DMS53 treated with DMSO at 0.1 percent for 48 hours (cell line): Measurements from ENCODE around the gene PACRG.
A peak's percentile ranks its signal among the peaks of the same experiment; 100 is the strongest.
"Not testable (repeated sequence)": the region's sequence is repeated elsewhere in the genome, so short reads cannot be mapped to it uniquely, and the experiment has no call there.

Source experiments
- DNase-seq: peaks from one replicate; lab custom pipeline; 2025; ENCODE audit not compliant: unreplicated experiment; lab: John Stamatoyannopoulos, UW

The PACRG gene

GRCh38 chr6:162727322-162728182, at the start of gene PACRG, which contains the start of gene PRKN:
Gene PACRG (plus strand): TSS chr6:162727974.
Gene PRKN (minus strand): TSS chr6:162727766.
- peak; percentile 91 for DNase-seq

- DNase-seq = not testable (repeated sequence)
These were observed 48.9 kb upstream of the PACRG start for GRCh38 chr6:162678896-162679295.

DNA sequence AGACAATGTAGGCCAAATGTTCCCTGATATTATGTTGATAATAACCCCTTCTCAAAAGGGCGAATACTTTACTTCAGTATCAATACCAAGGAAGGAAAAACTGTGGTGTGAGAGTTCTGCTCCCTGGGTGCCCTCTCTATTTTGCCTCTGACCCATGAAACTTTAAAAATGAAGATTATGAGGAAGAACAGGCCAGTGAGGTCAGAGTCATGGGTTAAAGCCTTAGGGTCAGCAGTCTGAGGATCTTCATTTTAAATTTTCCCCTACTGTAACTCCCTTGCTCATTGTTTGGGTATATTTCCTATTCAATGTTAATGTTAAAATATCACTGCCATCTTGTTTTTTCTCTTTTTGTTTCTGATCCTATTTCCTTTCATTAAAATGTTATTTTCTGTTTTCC, 48.1 kb upstream of the PACRG start:
- no peak for DNase-seq

GRCh38 chr6:162680367-162680766, 47.4 kb upstream of the PACRG start:
- no peak for DNase-seq

DNA sequence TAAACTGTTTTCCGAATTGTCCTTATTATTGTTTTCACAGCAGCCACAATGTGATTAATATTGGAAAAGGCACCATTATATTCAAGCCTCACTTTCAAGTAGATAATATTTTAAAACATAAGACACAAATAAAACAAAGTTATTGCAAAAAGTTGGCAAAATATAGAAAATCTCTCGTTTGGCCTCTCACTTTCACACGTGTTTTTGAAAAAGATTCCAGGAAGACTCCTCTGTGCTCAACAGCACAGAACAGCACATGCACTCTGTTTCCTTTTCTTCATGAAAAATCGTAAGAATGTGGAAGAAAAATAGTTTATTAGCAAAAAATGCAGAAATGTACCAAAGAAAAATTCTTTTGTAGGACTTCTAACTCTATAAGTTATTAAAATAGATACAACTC, 46.9 kb upstream of the PACRG start:
- no peak for DNase-seq

DNA sequence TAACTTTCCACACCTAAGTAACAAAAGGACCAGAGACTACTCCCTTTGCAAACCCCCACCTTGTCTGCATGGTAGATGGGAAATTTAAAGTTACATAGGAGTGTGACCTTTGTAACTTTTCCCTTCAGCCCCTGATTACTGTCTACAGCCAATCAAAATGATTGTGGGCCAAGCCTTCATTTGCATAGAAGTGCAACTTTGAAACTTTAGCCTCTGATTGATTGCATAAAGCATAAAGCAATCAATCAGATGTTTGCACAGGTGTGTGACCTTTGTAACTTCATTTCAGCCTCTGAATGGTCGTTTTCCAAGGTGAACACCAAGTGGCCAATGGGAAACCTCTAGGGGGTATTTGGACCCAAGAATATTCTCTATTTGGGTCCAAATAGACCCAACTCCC, 46.3 kb upstream of the PACRG start:
- no peak for DNase-seq

- DNase-seq = no peak
These were observed 44.6 kb upstream of the PACRG start for GRCh38 chr6:162683135-162683534.

GRCh38 chr6:162684052-162684451, 43.7 kb upstream of the PACRG start:
- DNase-seq = no peak

DNA sequence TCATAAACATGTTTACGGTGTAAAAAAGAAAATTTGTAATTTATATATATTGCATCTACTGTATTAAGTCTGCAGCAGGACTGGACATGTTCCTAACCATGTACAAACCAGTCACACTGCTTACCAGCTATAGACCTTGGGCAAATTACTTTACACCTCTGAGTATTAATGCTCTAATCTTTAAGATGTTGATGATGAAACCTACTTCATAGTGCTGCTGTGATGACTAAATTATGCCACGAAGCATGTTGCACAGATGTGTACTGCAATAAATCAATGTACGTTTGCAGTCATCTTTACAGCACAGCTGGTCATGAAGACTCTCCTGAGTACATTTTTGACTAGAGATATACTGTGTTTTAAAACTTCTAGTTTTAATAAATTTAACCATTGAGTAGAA, 42.8 kb upstream of the PACRG start:
- DNase-seq = no peak

DNA sequence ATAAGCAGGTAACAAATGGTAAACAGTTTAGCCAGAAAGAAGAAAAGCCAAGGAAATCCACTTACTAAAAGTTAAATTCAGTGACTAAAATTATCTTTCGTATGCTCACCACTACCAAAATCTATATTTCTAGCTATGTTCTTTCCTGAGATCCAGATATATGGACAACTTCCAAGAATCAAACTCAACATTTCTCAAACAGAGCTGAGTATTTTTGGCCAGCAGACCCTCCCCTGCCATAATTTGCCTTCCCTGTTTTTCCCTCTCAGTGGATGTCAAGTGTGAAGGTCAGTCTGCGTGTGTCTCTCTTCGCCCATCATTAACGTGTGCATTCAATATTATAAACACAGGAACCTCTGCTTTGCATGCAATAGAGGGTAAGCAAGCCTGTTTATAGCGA, 42.2 kb upstream of the PACRG start:
- DNase-seq = no peak

DNA sequence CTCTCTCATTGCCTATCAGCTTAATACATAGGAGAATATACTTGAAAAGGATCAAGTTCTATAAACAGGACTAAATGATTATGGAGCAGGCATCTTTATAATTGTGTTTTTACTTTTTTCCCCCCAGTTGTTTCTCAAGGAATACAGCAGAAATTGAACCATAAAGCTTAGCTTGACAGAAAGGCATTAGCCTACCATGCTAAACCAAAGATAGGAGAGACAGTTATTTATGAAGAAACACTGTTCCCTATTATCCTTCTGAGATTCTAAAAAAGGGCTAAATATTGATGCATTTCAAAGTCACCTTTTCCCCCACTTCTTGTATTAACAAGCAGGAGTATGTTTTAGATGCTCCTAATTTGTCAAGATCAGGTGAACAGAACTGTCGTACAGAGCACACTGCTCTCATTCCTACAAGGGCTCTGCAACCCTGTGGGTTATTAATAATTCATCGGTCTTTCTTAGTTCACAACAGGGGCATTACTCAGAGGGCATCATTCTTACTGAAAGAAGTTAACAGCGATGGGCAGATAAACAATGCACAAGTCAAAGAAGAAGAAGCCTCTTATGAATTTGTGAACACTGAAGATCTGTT, 38.9 kb upstream of the PACRG start:
- DNase-seq = no peak

GRCh38 chr6:162690158-162690557, 37.6 kb upstream of the PACRG start:
- DNase-seq = no peak

DNA sequence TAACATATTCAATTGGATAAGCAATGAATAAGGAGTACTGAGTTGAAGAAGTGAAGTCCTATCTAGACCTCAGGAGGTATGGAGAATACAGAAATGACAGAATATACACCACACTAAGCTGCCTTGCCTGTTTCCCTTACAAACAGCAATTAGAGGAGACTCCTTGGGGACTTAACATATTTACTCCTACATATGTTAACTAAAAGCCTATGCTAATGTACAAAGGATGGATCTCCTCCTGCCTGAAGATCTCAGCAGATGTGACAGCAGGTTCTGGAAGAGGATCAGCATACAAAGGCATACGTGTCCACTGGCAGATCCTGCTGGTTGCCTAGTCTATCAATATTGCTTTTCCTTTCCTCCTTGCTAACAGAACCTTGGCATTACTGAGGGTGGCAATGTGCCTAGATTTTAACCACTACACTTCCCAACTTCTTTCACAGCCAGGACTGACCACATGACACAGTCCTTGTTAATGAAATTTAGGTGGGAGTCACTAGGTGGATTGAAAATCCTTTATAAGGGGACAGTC, 29.8 kb upstream of the PACRG start:
- DNase-seq = no peak

DNA sequence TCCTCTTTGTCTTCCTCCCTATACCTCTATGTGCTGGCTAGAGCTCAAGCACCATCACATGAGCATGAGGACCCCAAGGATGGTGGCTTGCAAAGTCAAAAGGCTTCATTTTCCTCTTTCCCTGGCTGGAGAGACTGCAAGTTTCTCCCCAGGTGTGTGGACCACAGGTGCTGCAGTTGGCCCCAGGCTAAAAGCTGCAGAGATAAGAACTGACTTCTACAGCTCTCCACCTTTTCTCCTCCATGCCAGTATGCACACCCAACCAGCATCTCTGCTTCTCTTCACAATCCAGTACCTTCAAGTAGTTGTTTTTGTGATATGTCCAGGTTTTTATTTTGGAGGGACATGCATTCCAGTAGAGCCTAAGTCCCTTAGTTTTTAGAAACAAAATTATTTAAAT, 29.3 kb upstream of the PACRG start:
- no peak for DNase-seq

GRCh38 chr6:162699961-162700360, 27.8 kb upstream of the PACRG start:
- no peak for DNase-seq

DNA sequence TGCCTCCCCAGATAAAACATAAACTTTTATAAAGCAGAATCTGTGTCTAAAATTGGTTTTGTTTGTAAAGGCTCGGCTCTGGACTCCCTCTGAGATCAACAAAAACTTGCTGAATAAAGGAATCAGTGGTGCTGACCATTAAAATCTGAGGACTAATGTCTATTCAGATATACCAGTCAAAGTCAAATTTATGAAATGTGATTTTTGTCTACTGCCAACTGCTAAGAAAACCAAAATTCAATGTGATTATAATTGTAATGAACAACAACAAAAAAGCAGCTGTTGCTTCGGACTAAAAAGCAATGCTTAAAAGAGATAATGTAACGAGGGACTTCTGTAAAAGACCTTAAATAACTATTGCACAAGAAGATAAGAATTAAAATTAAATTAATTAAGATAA, 26.8 kb upstream of the PACRG start:
- no peak for DNase-seq

DNA sequence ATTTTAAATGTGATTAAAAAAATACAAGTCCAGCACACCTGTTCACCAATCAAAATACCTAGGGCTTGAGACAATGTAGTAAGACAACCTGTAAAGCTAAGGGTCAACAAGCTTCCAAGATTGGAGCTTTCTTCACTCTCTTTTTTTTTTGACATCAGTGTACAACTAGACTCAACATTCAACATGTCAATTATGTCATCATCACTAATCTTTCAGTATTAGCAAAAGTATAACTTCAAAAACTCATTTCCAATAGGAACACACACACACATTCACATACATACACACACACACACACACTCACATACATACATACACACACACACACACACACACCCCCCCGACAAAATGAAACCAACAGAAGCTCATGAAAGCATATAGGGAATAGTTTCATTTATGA, 26.2 kb upstream of the PACRG start:
- no peak for DNase-seq

DNA sequence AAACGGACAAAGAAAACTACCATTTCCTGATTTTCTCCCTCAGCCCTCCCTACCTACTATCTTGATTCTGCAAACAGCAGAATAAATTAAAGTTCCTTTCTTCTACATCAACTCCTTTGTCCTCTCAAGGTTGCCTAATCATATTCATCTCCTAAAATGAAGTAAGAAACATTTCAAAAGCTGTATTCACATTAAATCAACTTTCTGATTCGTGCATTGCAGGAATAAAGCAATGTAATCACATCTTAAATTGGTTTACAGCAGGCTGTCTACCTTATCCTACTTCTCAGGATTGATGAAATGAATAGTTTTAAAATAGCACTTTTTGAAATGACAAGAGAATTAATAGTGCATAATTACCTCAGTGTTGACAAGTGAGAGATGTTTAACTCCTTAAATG, 25.3 kb upstream of the PACRG start:
- DNase-seq = no peak

- no peak for DNase-seq
These were observed 23.8 kb upstream of the PACRG start for GRCh38 chr6:162704001-162704400.

DNA sequence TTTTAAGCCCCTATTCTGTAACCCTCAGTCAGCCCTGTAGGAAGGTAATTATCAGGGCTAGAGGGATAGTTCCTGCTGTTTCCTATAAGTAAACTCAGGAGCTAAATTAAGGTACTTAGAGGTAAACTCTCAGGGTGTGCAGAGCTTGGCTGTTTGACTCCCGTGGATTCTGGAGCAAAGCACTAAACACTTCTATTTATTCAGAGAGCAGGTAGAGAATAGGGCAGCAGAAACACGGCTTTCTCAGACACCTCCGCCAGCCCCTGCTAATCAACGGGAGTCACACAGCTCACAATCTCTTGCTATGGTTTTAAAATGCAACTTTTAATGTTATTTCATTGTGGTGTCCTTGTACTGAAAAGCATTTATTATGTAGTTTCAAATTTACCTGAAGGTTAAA, 22.0 kb upstream of the PACRG start:
- DNase-seq = no peak

GRCh38 chr6:162706232-162706631, 21.5 kb upstream of the PACRG start:
- DNase-seq = no peak

DNA sequence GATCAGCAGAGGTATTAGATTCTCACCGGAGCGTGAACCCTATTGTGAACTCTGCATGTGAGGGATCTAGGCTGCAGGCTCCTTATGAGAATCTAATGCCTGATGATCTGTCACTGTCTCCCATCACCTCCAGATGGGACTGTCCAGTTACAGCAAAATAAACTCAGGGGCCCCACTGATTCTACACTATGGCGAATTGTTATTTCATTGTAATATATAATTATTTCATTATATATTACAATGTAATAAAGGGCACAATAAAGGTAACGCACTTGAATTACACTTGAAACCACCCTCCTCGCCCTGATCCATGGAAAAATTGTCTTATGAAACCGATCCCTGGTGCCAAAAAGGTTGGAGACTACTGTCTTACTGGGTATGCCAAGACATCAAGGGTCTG, 18.8 kb upstream of the PACRG start:
- no peak for DNase-seq
